ENCODE data around the gene LRRC31.

LRRC31 gene

DNA sequence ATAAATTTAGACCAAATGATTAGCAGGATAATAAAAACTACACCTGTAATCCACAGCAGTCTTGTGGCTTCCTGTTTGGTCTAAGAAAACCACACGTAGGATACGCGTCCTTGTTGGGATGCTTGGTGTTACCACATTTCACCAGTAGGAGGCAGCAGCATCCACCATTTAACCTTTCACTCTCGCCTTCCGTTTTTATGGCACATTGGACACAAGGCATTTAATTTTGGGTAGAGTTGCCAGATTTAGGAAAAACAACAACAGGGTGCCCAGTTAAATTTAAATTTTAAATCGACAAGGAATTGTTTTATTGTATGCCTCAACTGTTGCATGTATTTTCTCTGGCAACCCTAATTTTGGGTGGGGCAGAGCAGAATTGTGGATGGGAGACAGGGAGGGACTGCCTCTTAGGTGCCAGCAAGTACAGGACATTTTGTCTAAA is 6.3 kb downstream of the LRRC31 start:
- peak; percentile 72 for DNase-seq (ENCODE audit: low read depth)

DNA sequence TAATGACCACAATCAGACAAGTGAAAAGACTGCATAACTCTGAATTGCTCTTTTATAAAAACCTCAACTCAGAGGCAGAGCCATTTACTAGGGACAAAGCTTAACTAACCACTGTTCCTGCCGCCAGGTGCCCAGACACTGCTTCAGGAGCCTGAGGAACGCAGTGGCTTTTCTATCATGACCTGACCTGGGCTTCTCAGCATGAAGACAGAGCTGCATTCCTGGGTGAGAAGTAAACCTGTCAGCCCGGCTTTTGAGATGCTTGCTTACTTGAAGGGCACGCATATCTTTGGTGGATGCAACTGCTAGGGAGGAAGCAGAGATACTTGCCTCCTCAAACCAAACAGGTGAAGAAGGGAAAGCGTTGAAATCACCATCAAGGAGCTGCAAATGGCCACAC is 7.9 kb downstream of the LRRC31 start:
- DNase-seq (ENCODE audit: low read depth): no peak

DNA sequence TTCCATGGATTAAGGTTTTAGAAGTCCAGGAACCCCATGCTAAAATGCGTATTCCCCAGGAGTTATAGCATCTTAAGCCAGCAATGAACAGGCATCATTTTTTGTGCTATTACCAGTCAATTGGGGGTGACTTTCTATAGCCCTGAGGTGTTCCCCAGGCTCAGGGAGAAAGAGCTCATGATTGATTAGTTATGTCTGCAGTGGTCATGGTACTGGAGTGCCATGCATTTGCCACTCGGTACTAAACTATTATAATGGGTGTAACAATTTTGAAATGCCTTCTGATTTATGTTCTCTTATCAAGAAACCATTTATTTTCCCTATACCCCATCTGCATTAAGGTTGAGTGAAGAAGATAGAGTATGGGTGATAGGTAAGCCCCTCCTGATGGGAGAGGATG is 11.9 kb downstream of the LRRC31 start:
- no peak for DNase-seq (ENCODE audit: low read depth)

DNA sequence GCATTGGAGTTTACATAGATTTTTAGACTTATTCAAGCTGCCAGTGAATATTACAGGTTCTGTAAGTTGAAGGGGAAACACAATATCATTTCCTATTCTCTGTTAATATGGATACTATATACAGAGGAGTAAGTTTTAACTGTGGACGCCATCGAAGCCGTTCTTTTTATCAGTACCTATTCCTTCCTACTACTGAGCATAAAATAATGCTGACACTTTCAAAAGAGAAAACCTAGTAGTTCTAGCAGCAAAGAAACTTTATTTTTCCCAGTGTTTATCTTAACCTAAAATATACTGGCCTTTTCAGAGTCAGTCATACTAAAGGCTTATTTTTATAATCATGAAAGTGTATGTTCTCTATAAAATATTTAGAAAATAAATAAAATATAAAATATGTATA is 14.2 kb downstream of the LRRC31 start:
- DNase-seq (ENCODE audit: low read depth): no peak

DNA sequence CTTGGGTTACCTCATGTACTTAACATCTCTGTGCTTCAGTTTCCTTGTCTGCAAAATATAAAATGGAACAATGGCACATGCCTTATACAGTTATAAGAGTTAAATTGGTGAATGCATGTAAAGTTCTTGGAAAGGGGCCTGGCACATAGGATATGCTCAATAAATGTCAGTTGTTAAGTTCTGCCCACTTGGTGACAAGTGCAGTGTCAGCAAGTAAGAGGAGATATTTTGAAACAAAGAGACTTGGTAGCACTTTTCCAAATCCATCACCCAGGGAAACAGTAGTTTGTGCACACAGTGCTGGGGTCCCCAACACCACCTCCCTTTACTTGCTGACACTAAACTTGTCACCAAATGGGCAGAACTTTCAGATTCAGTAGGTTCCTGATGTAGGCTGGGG is 19.1 kb downstream of the LRRC31 start:
- DNase-seq (ENCODE audit: low read depth): no peak

DNA sequence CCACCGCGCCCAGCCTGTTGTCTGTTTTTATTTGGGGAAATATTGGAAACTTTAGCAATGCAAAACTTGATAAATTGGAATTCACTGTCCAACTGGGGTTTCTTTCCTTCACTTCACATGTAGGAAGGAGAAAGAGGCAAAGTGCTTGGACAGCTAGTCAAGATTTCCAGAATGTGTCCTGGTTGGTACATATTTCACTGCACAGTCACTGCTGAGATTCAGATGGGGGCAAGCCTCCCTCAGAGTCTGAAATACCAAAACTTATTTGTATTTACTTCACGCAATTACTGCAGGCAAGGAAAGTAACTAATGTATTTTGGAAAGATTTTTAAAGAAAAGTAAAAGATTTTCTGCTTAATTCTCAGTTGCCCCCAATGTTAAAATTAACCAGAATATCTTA is 21.0 kb downstream of the LRRC31 start:
- no peak for DNase-seq (ENCODE audit: low read depth)

DNA sequence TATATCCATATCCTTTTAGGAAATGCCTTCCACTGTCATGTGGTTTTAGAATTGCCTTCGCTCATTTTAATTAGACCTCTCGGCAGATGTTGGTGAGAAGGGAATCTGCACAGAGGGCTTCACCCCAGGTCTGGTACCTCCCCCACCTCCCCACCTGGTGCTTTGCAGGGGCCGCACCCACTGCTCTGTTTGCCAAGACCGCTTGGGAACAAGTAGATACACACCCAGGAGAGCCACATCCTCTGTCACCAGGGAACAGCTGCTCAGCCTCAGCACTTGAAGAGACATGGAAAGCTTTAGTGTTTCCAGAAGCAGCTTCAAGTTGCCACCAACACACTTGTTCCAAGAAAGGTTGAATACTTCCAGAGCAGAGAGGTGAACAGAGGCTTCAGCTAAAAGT is 21.8 kb downstream of the LRRC31 start:
- DNase-seq (ENCODE audit: low read depth): no peak

DNA sequence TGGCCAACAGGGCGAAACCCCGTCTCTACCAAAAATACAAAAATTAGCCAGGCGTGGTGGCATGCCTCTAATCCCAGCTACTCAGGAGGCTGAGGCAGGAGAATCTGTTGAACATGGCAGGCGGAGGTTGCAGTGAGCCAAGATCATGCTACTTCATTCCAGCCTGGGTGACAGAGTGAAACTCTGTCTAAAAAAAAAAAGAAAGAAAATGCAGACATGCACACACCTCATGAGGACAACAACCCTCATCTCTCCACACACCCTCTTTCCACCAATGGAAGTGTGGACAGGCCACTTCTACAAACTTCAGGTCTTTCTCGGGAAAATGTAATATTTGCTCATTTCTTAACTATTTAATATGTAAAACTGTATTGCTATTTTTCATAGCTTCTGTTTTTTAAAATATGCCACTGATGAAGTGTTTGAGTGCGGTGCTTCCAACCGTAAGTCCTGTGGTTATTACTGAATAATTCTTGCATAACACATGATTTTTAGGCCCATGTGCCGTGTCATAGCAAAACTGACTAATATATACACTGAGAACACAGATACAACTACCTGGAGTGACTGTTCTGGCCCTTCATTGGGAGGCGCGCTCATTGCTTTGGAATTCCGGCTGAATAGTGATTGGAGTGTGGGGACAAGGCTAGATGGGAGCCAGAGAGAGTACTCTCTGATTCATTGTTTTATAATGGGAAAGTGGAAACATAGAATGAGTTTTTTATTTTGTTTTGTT is 23.1 kb downstream of the LRRC31 start:
- DNase-seq (ENCODE audit: low read depth): peak; percentile 92

DNA sequence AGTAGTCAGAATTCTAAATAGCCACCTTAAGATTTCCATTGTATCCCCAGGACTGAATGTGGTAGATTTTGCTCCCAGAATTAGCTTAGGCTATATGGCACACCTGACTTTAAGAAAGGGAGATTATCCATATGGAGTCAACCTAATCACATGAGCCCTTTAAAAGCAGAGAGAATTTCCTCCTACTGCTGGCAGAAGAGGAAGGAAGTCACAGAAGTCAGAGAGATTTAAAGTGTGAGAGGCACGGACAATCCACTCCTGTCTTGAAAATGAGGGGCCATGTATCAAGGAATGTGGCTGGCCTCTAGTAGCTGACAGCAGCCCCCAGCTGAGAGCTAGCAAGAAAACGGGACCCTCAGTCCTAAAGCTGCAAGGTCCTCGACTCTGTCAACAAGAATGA is 26.8 kb downstream of the LRRC31 start:
- no peak for DNase-seq (ENCODE audit: low read depth)

DNA sequence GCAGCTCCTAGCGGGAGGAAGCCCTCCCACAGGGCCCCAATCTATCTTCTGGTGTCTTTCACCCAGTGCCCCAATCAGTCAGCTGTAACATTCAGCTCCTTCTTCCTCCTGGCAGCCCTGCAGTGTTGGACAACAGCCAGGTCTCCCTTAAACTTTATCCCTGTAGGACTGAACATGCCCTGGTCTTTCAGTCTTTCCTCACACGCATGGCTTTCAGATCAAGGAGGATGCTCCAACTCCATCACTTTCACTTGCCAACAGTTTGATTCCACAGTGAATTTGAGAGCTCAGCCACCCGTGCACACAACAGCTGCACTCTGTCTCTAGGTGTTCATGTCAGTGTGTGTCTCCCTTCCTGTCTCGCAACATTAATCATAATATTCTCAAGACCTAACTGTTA is 28.6 kb downstream of the LRRC31 start:
- no peak for DNase-seq (ENCODE audit: low read depth)

DNA sequence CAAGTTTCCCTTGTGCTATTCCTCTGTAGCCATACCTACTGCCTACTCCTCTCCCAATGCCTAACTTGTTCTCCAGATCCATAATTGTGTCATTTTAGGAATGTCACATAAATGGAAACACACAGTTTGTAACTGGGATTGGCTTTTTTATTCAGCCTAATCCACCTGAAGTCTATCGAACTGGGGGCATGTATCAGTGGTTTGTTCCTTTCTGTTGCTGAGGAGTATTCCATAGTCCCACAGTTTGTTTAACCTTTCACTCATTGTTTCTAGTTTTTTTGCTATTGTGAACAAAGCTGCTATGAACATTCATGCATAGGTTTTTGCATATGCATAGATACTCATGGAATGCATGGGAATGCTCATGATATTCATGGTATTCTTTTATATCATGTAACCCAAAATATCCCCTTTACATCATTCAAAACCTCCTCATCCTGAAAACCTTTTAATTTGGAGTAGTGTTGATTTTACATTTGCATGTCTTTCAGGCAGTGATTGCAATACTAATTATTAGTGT is 31.2 kb downstream of the LRRC31 start:
- DNase-seq (ENCODE audit: low read depth): no peak

DNA sequence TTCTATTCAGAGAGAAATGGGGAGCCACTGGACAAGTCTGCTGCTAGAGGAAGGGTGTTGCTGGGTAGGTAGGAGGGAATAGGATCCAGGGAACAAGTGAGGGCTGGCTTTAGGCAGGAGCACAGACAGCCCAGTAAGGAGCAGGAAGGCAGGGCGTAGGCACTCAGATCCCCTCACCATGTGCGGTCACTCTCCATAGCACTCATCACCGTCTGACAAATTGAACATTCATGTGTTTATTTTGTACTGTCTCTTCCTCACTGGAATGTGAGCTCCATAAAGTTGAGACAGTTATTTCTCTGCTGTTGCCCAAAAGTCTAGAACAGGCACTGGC is 32.8 kb downstream of the LRRC31 start:
- peak; percentile 19 for DNase-seq (ENCODE audit: low read depth)

DNA sequence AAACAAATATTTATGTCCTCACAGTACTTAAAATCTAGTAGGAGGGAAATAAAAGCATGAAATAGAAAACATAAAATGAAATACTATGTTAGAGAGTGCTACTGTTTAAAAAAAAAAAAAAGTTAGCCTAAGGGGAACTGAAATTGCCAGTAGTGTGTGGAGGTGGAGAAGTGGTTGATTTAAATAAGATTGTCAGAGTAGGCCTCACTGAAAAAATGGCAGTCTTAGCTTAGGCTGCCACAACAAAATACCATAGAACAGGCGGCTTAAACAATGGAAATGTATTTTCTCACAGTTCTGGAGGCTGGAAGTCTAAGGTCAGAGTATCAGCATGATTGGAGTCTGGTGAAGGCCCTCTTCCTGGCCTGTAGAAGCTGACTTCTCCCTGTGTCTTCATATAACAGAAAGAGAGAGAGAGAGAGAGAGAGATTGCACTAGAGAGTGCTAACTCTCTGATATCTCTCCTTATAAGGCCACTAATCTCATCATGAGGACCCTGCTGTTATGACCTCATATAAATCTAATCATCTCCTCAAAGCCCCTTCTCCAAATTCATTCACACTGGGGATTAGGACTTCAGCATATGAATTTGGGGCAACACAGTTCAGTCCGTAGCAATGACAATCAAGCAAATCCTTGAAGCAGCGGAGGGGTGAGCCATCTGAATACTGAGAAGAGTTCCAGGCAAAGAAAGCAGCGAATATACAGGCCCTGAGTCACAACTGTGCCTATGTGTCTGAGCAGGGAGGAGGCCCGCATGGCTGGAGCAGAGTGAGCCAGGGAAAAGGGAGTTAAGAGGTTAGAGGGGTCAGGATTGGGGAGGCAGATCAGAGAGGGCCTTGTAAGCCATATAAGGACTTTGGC is 33.4 kb downstream of the LRRC31 start:
- DNase-seq (ENCODE audit: low read depth): peak; percentile 55

DNA sequence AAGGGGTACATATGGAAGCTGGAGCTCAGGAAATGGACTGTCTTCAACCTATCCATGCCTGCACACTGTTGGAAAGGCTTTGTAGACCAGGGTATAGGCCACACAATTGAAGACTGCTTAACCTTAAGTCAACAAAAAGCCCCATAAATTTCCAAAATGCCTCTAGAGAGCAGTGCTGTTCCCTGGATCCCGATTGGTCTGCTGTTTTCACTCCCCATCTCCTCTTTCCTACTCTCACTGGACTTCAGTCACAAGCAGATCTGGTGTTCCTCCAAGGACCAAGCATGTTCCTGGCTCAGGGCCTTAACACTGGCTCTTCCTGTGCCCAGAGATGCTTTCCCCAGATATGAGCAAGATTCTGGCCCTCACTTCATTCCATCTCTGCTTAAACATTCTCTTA is 34.2 kb downstream of the LRRC31 start:
- no peak for DNase-seq (ENCODE audit: low read depth)

DNA sequence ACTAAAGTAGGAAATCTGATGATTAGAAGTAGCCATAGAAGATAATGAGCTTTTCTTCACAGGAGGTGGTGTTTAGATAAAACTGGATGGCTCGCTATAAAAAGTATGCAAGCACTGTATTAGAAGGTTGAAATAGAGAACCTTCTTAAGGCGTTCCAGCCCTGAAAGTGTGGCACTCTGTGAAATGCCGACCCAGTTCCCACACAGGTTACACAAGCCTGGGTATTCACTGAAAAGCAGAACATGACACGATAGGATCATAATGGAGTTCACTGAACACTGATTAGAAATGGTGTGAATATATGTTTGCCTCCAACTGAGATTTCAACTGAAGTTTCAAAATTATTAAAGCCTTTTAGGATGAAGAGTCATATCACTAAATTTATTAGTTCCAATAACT is 42.0 kb downstream of the LRRC31 start:
- DNase-seq (ENCODE audit: low read depth): no peak

DNA sequence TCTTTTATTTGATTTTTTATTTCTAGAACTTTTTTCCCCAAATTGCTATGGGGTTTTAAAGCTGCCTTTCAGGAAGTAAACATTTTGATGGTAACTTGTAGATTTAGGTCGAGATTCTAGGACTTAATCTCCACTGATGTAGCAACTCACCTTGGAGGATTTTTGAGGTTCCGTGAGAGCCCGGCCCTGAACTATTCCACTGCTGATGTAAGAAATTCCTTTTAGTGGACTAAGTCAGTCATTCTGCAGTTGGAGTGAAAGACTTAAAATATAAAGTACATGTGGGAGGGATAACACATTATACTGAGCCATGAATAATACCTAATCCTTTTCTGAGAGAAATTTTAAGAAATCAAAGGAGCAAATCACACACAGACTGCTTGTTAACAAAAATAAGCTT is 44.4 kb downstream of the LRRC31 start:
- no peak for DNase-seq (ENCODE audit: low read depth)

DNA sequence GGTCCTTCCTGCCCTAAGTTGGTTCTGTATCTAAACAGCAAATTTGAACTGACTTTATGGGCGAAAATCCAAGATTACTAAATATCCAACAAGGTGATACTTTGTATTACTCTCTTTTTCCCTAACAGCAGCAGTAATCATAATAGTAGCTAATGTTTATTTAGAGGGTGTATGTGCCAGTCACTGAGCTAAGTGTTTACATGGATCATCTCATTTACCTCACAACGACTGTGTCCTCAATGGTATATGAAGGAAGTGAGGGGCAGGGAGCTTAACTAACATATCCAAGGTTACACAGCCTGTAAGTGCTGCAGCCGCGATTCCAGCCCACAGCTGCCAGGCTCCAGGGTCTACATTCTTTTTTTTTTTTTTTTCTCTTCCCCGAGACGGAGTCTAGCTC is 46.8 kb downstream of the LRRC31 start:
- DNase-seq (ENCODE audit: low read depth): no peak

DNA sequence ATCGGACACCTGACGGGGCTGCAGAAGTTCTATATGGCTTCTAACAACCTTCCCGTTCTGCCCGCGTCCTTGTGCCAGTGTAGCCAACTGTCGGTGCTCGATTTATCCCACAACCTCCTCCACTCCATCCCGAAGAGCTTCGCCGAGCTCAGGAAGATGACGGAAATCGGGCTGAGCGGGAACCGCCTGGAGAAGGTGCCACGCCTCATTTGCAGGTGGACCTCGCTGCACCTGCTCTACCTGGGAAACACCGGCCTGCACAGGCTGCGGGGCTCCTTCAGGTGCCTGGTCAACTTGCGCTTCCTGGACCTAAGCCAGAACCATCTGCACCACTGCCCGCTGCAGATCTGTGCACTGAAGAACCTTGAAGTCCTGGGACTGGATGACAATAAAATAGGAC is 47.2 kb downstream of the LRRC31 start:
- no peak for DNase-seq (ENCODE audit: low read depth)

DNA sequence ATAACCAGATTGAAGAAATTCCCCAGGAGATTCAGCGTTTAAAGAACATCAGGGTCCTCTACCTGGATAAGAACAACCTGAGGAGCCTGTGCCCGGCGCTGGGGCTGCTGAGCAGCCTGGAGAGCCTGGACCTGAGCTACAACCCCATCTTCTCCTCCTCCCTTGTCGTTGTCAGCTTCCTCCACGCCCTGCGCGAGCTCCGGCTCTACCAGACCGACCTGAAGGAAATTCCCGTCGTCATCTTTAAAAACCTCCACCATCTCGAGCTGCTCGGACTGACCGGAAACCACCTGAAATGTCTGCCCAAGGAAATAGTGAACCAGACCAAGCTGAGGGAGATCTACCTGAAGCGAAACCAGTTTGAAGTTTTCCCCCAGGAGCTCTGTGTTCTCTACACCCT is 47.6 kb downstream of the LRRC31 start:
- DNase-seq (ENCODE audit: low read depth): no peak

DNA sequence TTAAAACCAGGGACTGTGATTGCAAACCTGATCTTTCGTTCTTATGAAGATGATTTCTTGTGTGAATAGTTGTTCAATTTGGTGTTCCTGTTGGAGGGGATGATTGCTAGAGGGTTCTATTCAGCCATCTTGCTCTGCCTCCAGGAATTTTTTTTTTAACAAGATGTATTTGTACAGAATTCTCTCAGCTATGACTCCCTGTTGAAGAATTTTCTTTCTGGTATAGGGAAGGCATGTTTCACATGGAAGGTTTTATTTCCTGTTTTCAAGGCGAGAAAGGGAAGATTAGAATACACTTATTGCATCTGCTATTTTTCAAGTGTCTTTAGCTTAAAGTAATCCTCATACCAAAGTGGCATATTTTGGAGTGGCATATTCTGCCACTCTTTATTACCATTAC is 51.4 kb downstream of the LRRC31 start:
- DNase-seq (ENCODE audit: low read depth): peak; percentile 63

DNA sequence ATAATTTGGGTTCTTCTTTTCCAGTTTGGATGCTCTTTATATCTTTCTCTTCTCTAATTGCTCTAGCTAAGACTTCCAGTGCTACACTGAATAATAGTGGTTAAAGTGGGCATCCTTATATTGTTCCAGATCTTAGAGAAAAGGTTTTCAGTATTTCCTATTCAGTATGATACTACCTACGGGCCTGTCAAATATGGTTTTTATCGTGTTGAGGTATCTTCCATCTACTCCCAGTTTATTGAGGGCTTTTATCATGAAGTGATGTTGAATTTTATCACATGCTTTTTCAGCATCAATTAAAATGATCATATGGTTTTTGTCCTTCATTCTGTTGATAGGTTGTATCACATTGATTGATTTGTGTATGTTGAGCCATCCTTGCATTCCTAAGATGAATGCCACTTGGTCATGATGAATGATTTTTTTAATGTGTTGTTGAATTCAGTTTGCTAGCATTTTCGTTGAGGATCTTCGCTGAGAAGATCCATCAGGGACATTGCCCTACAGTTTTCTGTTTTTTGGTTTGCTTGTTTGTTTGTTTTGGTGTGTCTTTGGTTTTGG is 54.1 kb downstream of the LRRC31 start:
- no peak for DNase-seq (ENCODE audit: low read depth)

DNA sequence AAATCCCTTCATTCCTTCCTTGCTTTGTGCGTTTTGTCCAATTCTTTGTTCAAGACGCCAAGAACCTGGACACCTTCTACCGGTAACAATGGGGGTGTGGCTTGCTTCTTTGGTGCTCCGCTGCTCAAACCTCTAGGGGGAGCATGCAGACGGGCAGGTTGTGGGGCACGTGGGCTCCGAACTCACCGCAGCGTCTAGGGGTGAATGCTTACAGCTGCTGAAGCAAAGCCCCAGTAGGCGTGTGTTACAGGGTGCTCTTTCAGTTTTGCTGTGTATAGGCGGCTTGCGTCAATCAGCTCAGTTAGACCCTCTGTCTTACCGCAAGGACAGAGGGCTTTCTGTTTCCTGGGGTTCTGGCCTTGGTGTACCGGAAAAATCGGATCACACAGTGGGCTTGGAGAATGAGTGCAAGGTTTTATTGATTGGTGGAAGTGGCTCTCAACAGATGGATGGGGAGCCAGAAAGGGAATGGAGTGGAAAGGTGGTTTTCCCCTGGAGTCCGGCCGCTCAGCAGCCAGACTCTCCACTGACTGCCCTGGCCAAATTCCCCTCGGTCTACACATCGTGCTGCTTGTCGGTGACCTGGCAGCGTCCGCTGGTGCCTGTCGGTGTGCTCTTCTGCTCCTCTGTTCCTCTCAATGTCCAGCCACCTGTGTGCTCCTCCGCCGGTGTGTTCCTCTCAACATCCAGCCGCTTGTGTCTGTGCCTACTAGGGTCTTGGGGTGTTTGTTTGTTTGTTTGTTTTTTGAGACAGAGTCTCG is 55.8 kb downstream of the LRRC31 start:
- DNase-seq (ENCODE audit: low read depth): peak; percentile 41
